HUES64 (cell line): ENCODE results near the gene TMPRSS4.

ENCODE experiments used
- H3K27ac ChIP-seq: 2 replicates; pipeline ENCODE4 v1.7.0; 2013; ENCODE audit warnings: low read depth, low read length, inconsistent platforms
- H3K27me3 ChIP-seq: 2 replicates; pipeline ENCODE4 v1.6.1; 2013; ENCODE audit warnings: mild to moderate bottlenecking, low read length; ENCODE audit not compliant: insufficient read depth
- H3K36me3 ChIP-seq: 2 replicates; pipeline ENCODE4 v1.6.1; 2013; ENCODE audit warnings: mild to moderate bottlenecking, low read length; ENCODE audit not compliant: insufficient read depth
- H3K4me1 ChIP-seq: 2 replicates; pipeline ENCODE4 v1.6.1; 2013; ENCODE audit warnings: mild to moderate bottlenecking, low read length, moderate library complexity; ENCODE audit not compliant: insufficient read depth
- H3K4me3 ChIP-seq: 2 replicates; pipeline ENCODE4 v1.5.1; 2013; ENCODE audit warnings: mild to moderate bottlenecking, low read length, moderate library complexity
- H3K9ac ChIP-seq: 2 replicates; pipeline ENCODE4 v1.6.1; 2013; ENCODE audit warnings: mild to moderate bottlenecking, low read depth, low read length
- H3K9me3 ChIP-seq: 2 replicates; pipeline ENCODE4 v1.6.1; 2013; ENCODE audit warnings: low read depth, low read length; ENCODE audit not compliant: insufficient read depth
- WGBS: fragments of 150-250, 120-280 bp; methylation state at CpG from one replicate; pipeline ENCODE4 v1.1.7; 2013; ENCODE audit warnings: missing lambda C conversion rate; 5-methylcytosine and 5-hydroxymethylcytosine counted together

Gene TMPRSS4

GRCh38 chr11:118128310-118128709, 51.4 kb downstream of the TMPRSS4 start:
- Histone ChIP-seq H3K9me3 (no peaks in the 10 kb centered on the region), H3K4me1 (no peaks in the 10 kb centered on the region), H3K27me3 (no peaks in the 10 kb centered on the region), H3K9ac (no peak overlapping the region), H3K27ac (no peak overlapping the region), H3K4me3 (no peak overlapping the region), H3K36me3 (no peaks in the 10 kb centered on the region)
- 90% methylated on average over 4 of the region's 4 CpGs for WGBS

GRCh38 chr11:118128721-118129470, 52.0 kb downstream of the TMPRSS4 start:
- 91% methylated on average over 11 of the region's 11 CpGs for WGBS
- H3K27ac ChIP-seq, result no peak overlapping the region
- H3K36me3 ChIP-seq, result no peaks in the 10 kb centered on the region
- no peak overlapping the region for H3K4me3 ChIP-seq
- H3K27me3 ChIP-seq, result no peaks in the 10 kb centered on the region
- no peak overlapping the region for H3K9ac ChIP-seq
- H3K4me1 ChIP-seq, result no peaks in the 10 kb centered on the region
- no peaks in the 10 kb centered on the region for H3K9me3 ChIP-seq

GRCh38 chr11:118129471-118130172, 52.7 kb downstream of the TMPRSS4 start:
- no peaks in the 10 kb centered on the region for H3K27me3 ChIP-seq
- 86% methylated on average over 6 of the region's 6 CpGs for WGBS

GRCh38 chr11:118132385-118133151, 55.7 kb downstream of the TMPRSS4 start:
- 91% methylated on average over 14 of the region's 15 CpGs for WGBS
- no peak overlapping the region for H3K27ac ChIP-seq
- no peak overlapping the region for H3K4me3 ChIP-seq
- no peaks in the 10 kb centered on the region for H3K4me1 ChIP-seq
- no peak overlapping the region for H3K9ac ChIP-seq
- H3K27me3 ChIP-seq, result no peaks in the 10 kb centered on the region
- no peaks in the 10 kb centered on the region for H3K9me3 ChIP-seq
- no peaks in the 10 kb centered on the region for H3K36me3 ChIP-seq

More at GRCh38 chr11:118129471-118130172, 52.7 kb downstream of the TMPRSS4 start:
- Histone ChIP-seq H3K4me3 (no peak overlapping the region), H3K4me1 (no peaks in the 10 kb centered on the region), H3K9me3 (no peaks in the 10 kb centered on the region), H3K27ac (no peak overlapping the region), H3K36me3 (no peaks in the 10 kb centered on the region), H3K9ac (no peak overlapping the region)

- H3K9me3 ChIP-seq, result no peaks in the 10 kb centered on the region
- no peak overlapping the region for H3K9ac ChIP-seq
- 92% methylated on average over 10 of the region's 10 CpGs for WGBS
- no peak overlapping the region for H3K4me3 ChIP-seq
- no peaks in the 10 kb centered on the region for H3K36me3 ChIP-seq
- no peaks in the 10 kb centered on the region for H3K4me1 ChIP-seq
- no peaks in the 10 kb centered on the region for H3K27me3 ChIP-seq
- no peak overlapping the region for H3K27ac ChIP-seq
These were observed 56.9 kb downstream of the TMPRSS4 start for GRCh38 chr11:118133816-118134215.

- H3K27ac ChIP-seq, result no peak overlapping the region
- H3K9me3 ChIP-seq, result no peaks in the 10 kb centered on the region
- no peak overlapping the region for H3K9ac ChIP-seq
- H3K4me1 ChIP-seq, result no peaks in the 10 kb centered on the region
- H3K27me3 ChIP-seq, result no peaks in the 10 kb centered on the region
- no peaks in the 10 kb centered on the region for H3K36me3 ChIP-seq
- WGBS, result 85% methylated on average over 7 of the region's 7 CpGs
- no peak overlapping the region for H3K4me3 ChIP-seq
These were observed 58.3 kb downstream of the TMPRSS4 start for GRCh38 chr11:118135051-118135795.

- Histone ChIP-seq H3K9me3 (no peaks in the 10 kb centered on the region), H3K27ac (no peak overlapping the region), H3K4me1 (no peaks in the 10 kb centered on the region), H3K9ac (no peak overlapping the region), H3K4me3 (no peak overlapping the region), H3K36me3 (no peaks in the 10 kb centered on the region), H3K27me3 (no peaks in the 10 kb centered on the region)
- WGBS, result 91% methylated on average over 5 of the region's 5 CpGs
These were observed 58.9 kb downstream of the TMPRSS4 start for GRCh38 chr11:118135796-118136165.

GRCh38 chr11:118136341-118136740, 59.5 kb downstream of the TMPRSS4 start:
- 96% methylated on average over 2 of the region's 2 CpGs for WGBS

GRCh38 chr11:118136801-118137200, 59.9 kb downstream of the TMPRSS4 start:
- no peak overlapping the region for H3K27ac ChIP-seq
- H3K9me3 ChIP-seq, result no peaks in the 10 kb centered on the region
- 90% methylated on average over 10 of the region's 10 CpGs for WGBS
- H3K9ac ChIP-seq, result no peak overlapping the region
- no peaks in the 10 kb centered on the region for H3K27me3 ChIP-seq
- no peaks in the 10 kb centered on the region for H3K36me3 ChIP-seq
- H3K4me1 ChIP-seq, result no peaks in the 10 kb centered on the region
- no peak overlapping the region for H3K4me3 ChIP-seq

More at GRCh38 chr11:118136341-118136740, 59.5 kb downstream of the TMPRSS4 start:
- H3K4me3 ChIP-seq, result no peak overlapping the region
- no peak overlapping the region for H3K9ac ChIP-seq
- H3K9me3 ChIP-seq, result no peaks in the 10 kb centered on the region
- H3K27me3 ChIP-seq, result no peaks in the 10 kb centered on the region
- no peak overlapping the region for H3K27ac ChIP-seq
- no peaks in the 10 kb centered on the region for H3K36me3 ChIP-seq
- H3K4me1 ChIP-seq, result no peaks in the 10 kb centered on the region

GRCh38 chr11:118138839-118139420, 62.1 kb downstream of the TMPRSS4 start:
- no peaks in the 10 kb centered on the region for H3K9me3 ChIP-seq
- WGBS, result 40% methylated on average over 10 of the region's 10 CpGs
- peaks cover 13% of the 10 kb centered on the region; the same call in 1 of the 2 replicates for H3K27me3 ChIP-seq

More at GRCh38 chr11:118138839-118139420, 62.1 kb downstream of the TMPRSS4 start:
- Histone ChIP-seq H3K36me3 (no peaks in the 10 kb centered on the region), H3K4me3 (no peak overlapping the region), H3K9ac (no peak overlapping the region), H3K27ac (no peak overlapping the region), H3K4me1 (no peaks in the 10 kb centered on the region)
